ENCODE results near the gene BUD13. TPM values are rescaled to one million over a fixed set of nuclear protein-coding genes. Genes with fewer than 3 reads are reported as not detected.

Gene BUD13, protein sequence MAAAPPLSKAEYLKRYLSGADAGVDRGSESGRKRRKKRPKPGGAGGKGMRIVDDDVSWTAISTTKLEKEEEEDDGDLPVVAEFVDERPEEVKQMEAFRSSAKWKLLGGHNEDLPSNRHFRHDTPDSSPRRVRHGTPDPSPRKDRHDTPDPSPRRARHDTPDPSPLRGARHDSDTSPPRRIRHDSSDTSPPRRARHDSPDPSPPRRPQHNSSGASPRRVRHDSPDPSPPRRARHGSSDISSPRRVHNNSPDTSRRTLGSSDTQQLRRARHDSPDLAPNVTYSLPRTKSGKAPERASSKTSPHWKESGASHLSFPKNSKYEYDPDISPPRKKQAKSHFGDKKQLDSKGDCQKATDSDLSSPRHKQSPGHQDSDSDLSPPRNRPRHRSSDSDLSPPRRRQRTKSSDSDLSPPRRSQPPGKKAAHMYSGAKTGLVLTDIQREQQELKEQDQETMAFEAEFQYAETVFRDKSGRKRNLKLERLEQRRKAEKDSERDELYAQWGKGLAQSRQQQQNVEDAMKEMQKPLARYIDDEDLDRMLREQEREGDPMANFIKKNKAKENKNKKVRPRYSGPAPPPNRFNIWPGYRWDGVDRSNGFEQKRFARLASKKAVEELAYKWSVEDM
- 23.7 TPM for polyA plus RNA-seq (2013, experiment 1 of 2)
- 26.6 TPM for polyA plus RNA-seq (2013, experiment 2 of 2)

DNA sequence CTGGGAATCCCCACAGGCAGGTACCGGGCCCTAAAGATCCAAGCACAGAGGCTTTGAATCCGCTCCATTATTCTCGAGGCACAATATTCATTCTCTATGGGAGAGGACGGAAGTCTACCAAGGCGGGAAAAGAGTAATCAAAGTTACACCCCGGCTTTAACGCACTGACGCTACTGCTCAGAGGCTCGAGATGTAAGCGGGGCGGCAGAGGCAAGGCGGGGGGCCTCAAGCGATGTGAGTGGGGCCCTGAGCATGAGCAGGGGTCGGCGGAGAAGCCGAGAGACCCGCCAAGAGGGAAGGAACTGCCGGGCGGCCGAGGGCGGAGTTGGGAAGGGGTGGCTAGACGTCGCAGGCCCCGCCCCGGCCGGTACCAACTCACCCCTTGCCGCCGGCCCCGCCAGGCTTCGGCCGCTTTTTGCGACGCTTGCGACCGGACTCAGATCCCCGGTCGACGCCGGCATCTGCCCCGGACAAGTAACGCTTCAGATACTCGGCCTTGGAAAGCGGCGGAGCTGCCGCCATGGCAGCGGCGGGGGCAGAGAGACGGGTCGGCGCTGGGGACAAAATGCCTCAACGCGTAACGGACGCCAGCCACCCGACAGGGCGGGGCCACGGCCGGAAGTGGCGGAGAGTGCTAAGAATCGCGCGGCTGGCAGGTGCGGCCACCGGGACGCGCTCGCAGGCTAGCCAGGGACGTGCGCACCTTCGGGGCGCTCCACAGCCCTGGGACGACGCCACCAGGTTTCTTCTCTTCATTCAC, at the start of gene BUD13:
BUD13 (minus strand) TSS at position 545 of the 760 bp plus-strand sequence; CDS start at position 522, 23 bp downstream.
- no peaks in the 10 kb centered on the region for H3K9me3 ChIP-seq (ENCODE audit: insufficient read depth, low read depth, low read length)
- H3K27ac ChIP-seq (ENCODE audit: low read depth, low read length) = peak within 1 kb of the TSS; percentile 98
- H3K36me3 ChIP-seq (ENCODE audit: insufficient read depth, low read length) = peaks cover 41% of the 10 kb centered on the region
- no peaks in the 10 kb centered on the region for H3K27me3 ChIP-seq (ENCODE audit: insufficient read depth, low read length)
- peak within 1 kb of the TSS; percentile 93 for H3K9ac ChIP-seq (ENCODE audit: low read depth, low read length)
- WGBS = under 1% methylated on average over 73 of the region's 73 CpGs
- H3K4me3 ChIP-seq (ENCODE audit: low read length) = peak within 1 kb of the TSS; percentile 97
- peaks cover 18% of the 10 kb centered on the region for H3K4me1 ChIP-seq (ENCODE audit: insufficient read depth, low read length)

GRCh38 chr11:116822575-116822974, 49.8 kb upstream of the BUD13 start:
- no peaks in the 10 kb centered on the region for H3K4me1 ChIP-seq (ENCODE audit: insufficient read depth, low read length)
- 86% methylated on average over 5 of the region's 5 CpGs for WGBS
- H3K9me3 ChIP-seq (ENCODE audit: insufficient read depth, low read depth, low read length) = no peaks in the 10 kb centered on the region
- H3K27me3 ChIP-seq (ENCODE audit: insufficient read depth, low read length) = no peaks in the 10 kb centered on the region
- H3K27ac ChIP-seq (ENCODE audit: low read depth, low read length) = no peak overlapping the region
- H3K4me3 ChIP-seq (ENCODE audit: low read length) = no peak overlapping the region
- H3K36me3 ChIP-seq (ENCODE audit: insufficient read depth, low read length) = no peaks in the 10 kb centered on the region
- H3K9ac ChIP-seq (ENCODE audit: low read depth, low read length) = no peak overlapping the region

- Histone ChIP-seq H3K9ac (ENCODE audit: low read depth, low read length) (no peak overlapping the region), H3K9me3 (ENCODE audit: insufficient read depth, low read depth, low read length) (no peaks in the 10 kb centered on the region), H3K4me1 (ENCODE audit: insufficient read depth, low read length) (no peaks in the 10 kb centered on the region), H3K4me3 (ENCODE audit: low read length) (no peak overlapping the region), H3K36me3 (ENCODE audit: insufficient read depth, low read length) (no peaks in the 10 kb centered on the region), H3K27me3 (ENCODE audit: insufficient read depth, low read length) (no peaks in the 10 kb centered on the region), H3K27ac (ENCODE audit: low read depth, low read length) (no peak overlapping the region)
- 95% methylated on average over 51 of the region's 51 CpGs for WGBS
Measured at GRCh38 chr11:116821050-116821918, 48.5 kb upstream of the BUD13 start.

DNA sequence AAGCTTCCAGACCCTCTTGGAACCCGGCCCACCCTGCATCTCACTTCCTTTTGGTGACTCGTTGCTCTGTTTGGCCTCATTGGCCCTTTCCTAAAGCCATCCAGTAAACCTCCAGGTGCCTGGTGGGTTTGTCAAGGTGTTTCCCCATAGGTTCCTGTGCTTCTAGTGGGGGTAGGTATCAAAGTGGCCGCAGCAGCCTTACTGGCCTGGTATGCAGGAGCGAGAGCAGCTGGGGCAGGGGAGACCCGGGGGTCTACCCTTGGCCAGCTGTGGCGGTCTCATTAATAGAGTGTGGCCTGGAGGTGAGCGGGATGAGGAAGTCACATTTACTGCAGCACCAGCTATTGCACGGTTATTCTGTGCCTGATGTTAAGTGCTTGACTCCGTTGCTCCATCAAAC, 46.3 kb upstream of the BUD13 start:
- Histone ChIP-seq H3K4me3 (ENCODE audit: low read length) (no peak overlapping the region), H3K27ac (ENCODE audit: low read depth, low read length) (no peak overlapping the region), H3K36me3 (ENCODE audit: insufficient read depth, low read length) (no peaks in the 10 kb centered on the region), H3K9ac (ENCODE audit: low read depth, low read length) (no peak overlapping the region), H3K9me3 (ENCODE audit: insufficient read depth, low read depth, low read length) (no peaks in the 10 kb centered on the region), H3K4me1 (ENCODE audit: insufficient read depth, low read length) (no peaks in the 10 kb centered on the region), H3K27me3 (ENCODE audit: insufficient read depth, low read length) (no peaks in the 10 kb centered on the region)
- WGBS = 93% methylated on average over 9 of the region's 9 CpGs

DNA sequence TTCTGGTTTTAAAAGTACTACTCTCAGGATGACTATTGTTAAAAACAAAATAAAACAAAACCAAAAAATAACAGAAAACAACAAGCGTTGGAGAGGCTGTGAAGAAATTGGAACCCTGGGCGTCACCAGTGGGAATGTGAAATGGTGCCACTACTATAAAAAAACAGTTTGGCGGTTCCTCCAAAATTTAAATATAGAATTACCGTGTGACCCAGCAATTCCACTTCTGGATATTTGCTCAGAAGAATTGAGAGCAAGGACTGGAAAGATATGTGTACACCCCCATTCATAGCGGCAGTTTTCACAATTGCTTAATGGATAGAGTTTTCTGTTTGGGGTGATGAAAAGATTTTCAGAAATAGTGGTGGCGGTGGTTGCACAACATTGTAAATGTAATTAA, 41.7 kb upstream of the BUD13 start:
- no peaks in the 10 kb centered on the region for H3K27me3 ChIP-seq (ENCODE audit: insufficient read depth, low read length)
- WGBS = 95% methylated on average over 5 of the region's 6 CpGs
- no peaks in the 10 kb centered on the region for H3K4me1 ChIP-seq (ENCODE audit: insufficient read depth, low read length)
- H3K27ac ChIP-seq (ENCODE audit: low read depth, low read length) = no peak overlapping the region
- no peak overlapping the region for H3K4me3 ChIP-seq (ENCODE audit: low read length)
- H3K36me3 ChIP-seq (ENCODE audit: insufficient read depth, low read length) = no peaks in the 10 kb centered on the region
- no peaks in the 10 kb centered on the region for H3K9me3 ChIP-seq (ENCODE audit: insufficient read depth, low read depth, low read length)
- no peak overlapping the region for H3K9ac ChIP-seq (ENCODE audit: low read depth, low read length)

GRCh38 chr11:116813781-116814471, 41.1 kb upstream of the BUD13 start:
- Histone ChIP-seq H3K36me3 (ENCODE audit: insufficient read depth, low read length) (no peaks in the 10 kb centered on the region), H3K9me3 (ENCODE audit: insufficient read depth, low read depth, low read length) (no peaks in the 10 kb centered on the region)

GRCh38 chr11:116813170-116813569, 40.4 kb upstream of the BUD13 start:
- Histone ChIP-seq H3K36me3 (ENCODE audit: insufficient read depth, low read length) (no peaks in the 10 kb centered on the region), H3K9me3 (ENCODE audit: insufficient read depth, low read depth, low read length) (no peaks in the 10 kb centered on the region), H3K4me3 (ENCODE audit: low read length) (no peak overlapping the region), H3K27me3 (ENCODE audit: insufficient read depth, low read length) (no peaks in the 10 kb centered on the region), H3K27ac (ENCODE audit: low read depth, low read length) (no peak overlapping the region), H3K4me1 (ENCODE audit: insufficient read depth, low read length) (no peaks in the 10 kb centered on the region), H3K9ac (ENCODE audit: low read depth, low read length) (no peak overlapping the region)
- WGBS = 77% methylated on average over 1 of the region's 1 CpG

More at GRCh38 chr11:116813781-116814471, 41.1 kb upstream of the BUD13 start:
- WGBS = 76% methylated on average over 5 of the region's 5 CpGs
- no peak overlapping the region for H3K4me3 ChIP-seq (ENCODE audit: low read length)
- H3K4me1 ChIP-seq (ENCODE audit: insufficient read depth, low read length) = no peaks in the 10 kb centered on the region
- H3K9ac ChIP-seq (ENCODE audit: low read depth, low read length) = no peak overlapping the region
- no peaks in the 10 kb centered on the region for H3K27me3 ChIP-seq (ENCODE audit: insufficient read depth, low read length)
- no peak overlapping the region for H3K27ac ChIP-seq (ENCODE audit: low read depth, low read length)

- no peaks in the 10 kb centered on the region for H3K27me3 ChIP-seq (ENCODE audit: insufficient read depth, low read length)
- no peak overlapping the region for H3K4me3 ChIP-seq (ENCODE audit: low read length)
- WGBS = 100% methylated on average over 2 of the region's 4 CpGs
Measured at GRCh38 chr11:116812109-116812508, 39.3 kb upstream of the BUD13 start.

DNA sequence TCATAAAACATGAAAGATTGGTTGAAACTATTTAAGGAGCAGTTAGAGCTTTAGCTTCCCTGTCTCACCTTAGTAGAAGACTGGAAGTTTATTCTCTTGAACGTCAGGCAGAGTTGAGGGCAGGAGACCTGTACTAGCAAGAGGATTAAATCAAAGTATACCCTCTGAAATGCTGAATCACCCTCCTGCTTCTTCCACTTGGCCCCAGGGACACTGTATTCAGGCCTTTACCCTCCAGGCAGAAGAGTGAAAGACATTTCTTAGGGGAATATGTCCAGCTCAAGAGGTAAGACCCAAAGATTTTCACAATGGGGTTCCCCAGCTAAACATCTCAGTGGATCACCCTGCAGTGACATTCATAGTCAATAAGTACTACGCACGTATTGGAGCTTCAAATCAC, 38.4 kb upstream of the BUD13 start:
- H3K9me3 ChIP-seq (ENCODE audit: insufficient read depth, low read depth, low read length) = no peaks in the 10 kb centered on the region
- no peak overlapping the region for H3K9ac ChIP-seq (ENCODE audit: low read depth, low read length)
- H3K4me3 ChIP-seq (ENCODE audit: low read length) = no peak overlapping the region
- 87% methylated on average over 3 of the region's 3 CpGs for WGBS
- no peaks in the 10 kb centered on the region for H3K27me3 ChIP-seq (ENCODE audit: insufficient read depth, low read length)
- no peak overlapping the region for H3K27ac ChIP-seq (ENCODE audit: low read depth, low read length)
- no peaks in the 10 kb centered on the region for H3K4me1 ChIP-seq (ENCODE audit: insufficient read depth, low read length)
- no peaks in the 10 kb centered on the region for H3K36me3 ChIP-seq (ENCODE audit: insufficient read depth, low read length)

More at GRCh38 chr11:116812109-116812508, 39.3 kb upstream of the BUD13 start:
- Histone ChIP-seq H3K9ac (ENCODE audit: low read depth, low read length) (no peak overlapping the region), H3K27ac (ENCODE audit: low read depth, low read length) (no peak overlapping the region), H3K4me1 (ENCODE audit: insufficient read depth, low read length) (no peaks in the 10 kb centered on the region), H3K36me3 (ENCODE audit: insufficient read depth, low read length) (no peaks in the 10 kb centered on the region), H3K9me3 (ENCODE audit: insufficient read depth, low read depth, low read length) (no peaks in the 10 kb centered on the region)
